ENCODE measurements around the gene PPP1R37. TPM values are rescaled to one million over a fixed set of nuclear protein-coding genes. Genes with fewer than 3 reads are reported as not detected.

Gene PPP1R37
- total RNA-seq, 4 donors from 2014 or later = 22.1 to 44.1 (median 33.5) TPM

DNA sequence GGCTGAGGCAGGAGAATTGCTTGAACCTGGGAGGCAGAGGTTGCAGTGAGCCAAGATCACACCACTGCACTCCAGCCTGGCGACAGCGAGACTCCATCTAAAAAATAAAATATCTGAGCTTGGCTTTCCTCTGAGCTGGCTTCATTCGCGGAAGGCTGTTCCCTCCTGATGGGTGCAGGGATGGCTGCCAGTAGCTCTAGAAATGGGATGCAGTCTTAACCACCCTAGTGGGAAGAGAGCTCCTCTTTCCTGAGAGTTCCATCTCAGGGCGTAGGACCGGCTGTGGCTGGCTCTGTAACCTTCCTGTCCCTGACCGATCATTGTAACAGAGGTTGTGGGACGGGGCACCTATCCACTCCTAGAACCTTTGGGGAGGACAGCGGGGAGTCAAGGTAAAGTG lies 32.4 kb downstream of the PPP1R37 start:
- no peaks in the 10 kb centered on the region for H3K9me3 ChIP-seq
- H3K27ac ChIP-seq = no peak overlapping the region
- DNase-seq (ENCODE audit: low spot score in 2 of 2) = no peak
- H3K36me3 ChIP-seq = no peaks in the 10 kb centered on the region
- H3K4me3 ChIP-seq = no peak overlapping the region
- 92 to 94% methylated on average over 9 of the region's 9 CpGs for WGBS, 2 donors
- TF ChIP-seq, protein P1, sequence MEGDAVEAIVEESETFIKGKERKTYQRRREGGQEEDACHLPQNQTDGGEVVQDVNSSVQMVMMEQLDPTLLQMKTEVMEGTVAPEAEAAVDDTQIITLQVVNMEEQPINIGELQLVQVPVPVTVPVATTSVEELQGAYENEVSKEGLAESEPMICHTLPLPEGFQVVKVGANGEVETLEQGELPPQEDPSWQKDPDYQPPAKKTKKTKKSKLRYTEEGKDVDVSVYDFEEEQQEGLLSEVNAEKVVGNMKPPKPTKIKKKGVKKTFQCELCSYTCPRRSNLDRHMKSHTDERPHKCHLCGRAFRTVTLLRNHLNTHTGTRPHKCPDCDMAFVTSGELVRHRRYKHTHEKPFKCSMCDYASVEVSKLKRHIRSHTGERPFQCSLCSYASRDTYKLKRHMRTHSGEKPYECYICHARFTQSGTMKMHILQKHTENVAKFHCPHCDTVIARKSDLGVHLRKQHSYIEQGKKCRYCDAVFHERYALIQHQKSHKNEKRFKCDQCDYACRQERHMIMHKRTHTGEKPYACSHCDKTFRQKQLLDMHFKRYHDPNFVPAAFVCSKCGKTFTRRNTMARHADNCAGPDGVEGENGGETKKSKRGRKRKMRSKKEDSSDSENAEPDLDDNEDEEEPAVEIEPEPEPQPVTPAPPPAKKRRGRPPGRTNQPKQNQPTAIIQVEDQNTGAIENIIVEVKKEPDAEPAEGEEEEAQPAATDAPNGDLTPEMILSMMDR (IDR thresholded peaks at IDR 0.05) = no peak
- TF ChIP-seq EP300 (IDR thresholded peaks at IDR 0.05) (no peak), POLR2A (IDR thresholded peaks at IDR 0.05) (no peak)
- no peaks in the 10 kb centered on the region for H3K27me3 ChIP-seq
- peaks cover 0 to 4% (median 0%) of the 10 kb centered on the region in 4 donors for H3K4me1 ChIP-seq

DNA sequence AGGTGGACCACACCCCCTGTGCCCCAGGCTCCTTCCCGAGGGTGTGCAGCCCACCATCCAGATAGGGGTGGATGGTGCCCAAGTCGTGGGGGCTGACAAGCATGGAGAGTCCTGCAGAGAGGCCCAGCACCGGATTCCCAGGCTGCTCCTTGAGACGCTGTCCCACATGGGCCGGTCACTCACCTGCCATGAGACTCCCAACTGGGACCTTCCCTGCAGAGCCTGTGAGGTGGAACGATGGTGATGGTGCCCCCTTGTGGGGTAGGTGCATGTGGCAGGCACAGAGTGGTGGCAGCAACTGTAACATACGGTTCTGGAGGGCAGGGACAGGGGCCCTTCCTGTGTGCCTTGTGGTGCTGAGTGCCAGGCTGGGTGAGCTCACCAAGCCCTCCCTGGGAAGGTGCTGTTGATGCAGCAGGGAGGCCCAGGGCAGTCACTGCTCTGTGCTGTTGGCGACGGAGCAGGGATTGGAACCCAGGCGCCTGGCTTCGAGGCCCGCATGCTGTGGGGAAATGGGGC lies 33.1 kb downstream of the PPP1R37 start:
- no peak overlapping the region for H3K4me3 ChIP-seq
- WGBS, 2 donors = 68 to 76% methylated on average over 11 to 12 of the region's 12 CpGs
- DNase-seq (ENCODE audit: low spot score in 2 of 2) = no peak
- no peak overlapping the region for H3K27ac ChIP-seq
- no peaks in the 10 kb centered on the region for H3K36me3 ChIP-seq
- H3K9me3 ChIP-seq = no peaks in the 10 kb centered on the region
- H3K4me1 ChIP-seq = peaks cover 0 to 4% (median 0%) of the 10 kb centered on the region in 4 donors
- TF ChIP-seq, protein P1 (IDR thresholded peaks at IDR 0.05) = peak; percentile 24 to 64 (median 32)
- TF ChIP-seq POLR2A (IDR thresholded peaks at IDR 0.05) (no peak), EP300 (IDR thresholded peaks at IDR 0.05) (no peak)
- no peaks in the 10 kb centered on the region for H3K27me3 ChIP-seq

DNA sequence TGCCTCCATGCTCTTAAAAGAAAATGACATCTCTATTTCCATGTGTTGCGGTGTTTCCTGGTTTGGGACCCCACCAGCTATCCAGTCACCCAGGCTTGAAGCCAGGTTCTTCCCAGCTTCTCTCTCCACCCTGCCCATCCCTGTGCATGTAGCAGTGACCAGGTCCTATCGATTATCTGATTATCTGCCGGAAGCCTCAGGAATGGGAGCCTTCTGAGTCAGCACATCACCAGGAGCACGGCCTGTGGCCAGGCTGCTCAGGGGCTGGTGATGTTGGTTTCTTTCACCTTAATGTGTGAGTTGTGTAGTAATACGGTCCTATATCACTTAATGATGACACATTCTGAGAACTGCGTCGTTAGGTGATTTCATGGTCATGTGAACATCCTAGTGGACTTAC lies 33.7 kb downstream of the PPP1R37 start:
- WGBS, 2 donors = 94% methylated on average over 7 of the region's 7 CpGs

DNA sequence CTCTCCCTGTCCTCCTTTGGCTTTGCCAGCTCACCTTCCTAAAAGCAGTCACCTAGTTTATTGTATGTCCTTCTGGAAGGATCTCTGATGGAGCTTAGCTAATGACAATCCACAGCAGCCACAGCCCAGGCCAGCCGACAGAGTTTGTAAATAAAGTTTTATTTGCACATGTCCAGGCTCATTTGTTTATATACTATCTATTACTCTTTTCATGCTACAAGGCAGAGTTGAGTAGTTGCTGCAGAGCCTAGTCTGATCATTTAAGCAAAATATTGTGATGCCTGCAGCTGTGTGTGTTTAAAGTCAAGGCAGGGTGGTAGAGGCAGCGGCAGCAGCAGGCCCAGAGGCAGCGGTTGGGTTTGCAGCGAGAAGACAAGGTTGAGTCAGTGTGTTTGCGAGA lies 35.2 kb downstream of the PPP1R37 start:
- Histone ChIP-seq H3K27ac (no peak overlapping the region), H3K27me3 (no peaks in the 10 kb centered on the region), H3K4me3 (no peak overlapping the region), H3K9me3 (no peaks in the 10 kb centered on the region), H3K36me3 (peaks cover 0 to 1% (median 0%) of the 10 kb centered on the region in 3 donors), H3K4me1 (peaks cover 0 to under 1% (median 0%) of the 10 kb centered on the region in 4 donors)
- WGBS, 2 donors = 93 to 95% methylated on average over 5 of the region's 5 CpGs
- DNase-seq (ENCODE audit: low spot score in 2 of 2) = no peak
- TF ChIP-seq, protein P1 (IDR thresholded peaks at IDR 0.05) = no peak
- TF ChIP-seq POLR2A (IDR thresholded peaks at IDR 0.05) = no peak
- no peak for TF ChIP-seq EP300 (IDR thresholded peaks at IDR 0.05)

More for the DNA sequence above, 33.7 kb downstream of the PPP1R37 start:
- H3K9me3 ChIP-seq = no peaks in the 10 kb centered on the region
- H3K4me3 ChIP-seq = no peak overlapping the region
- H3K4me1 ChIP-seq = peaks cover 0 to 4% (median 0%) of the 10 kb centered on the region in 4 donors
- H3K27me3 ChIP-seq = no peaks in the 10 kb centered on the region
- no peak for DNase-seq (ENCODE audit: low spot score in 2 of 2)
- no peak overlapping the region for H3K27ac ChIP-seq
- TF ChIP-seq, protein P1 (IDR thresholded peaks at IDR 0.05) = no peak
- TF ChIP-seq POLR2A (IDR thresholded peaks at IDR 0.05) (no peak), EP300 (IDR thresholded peaks at IDR 0.05) (no peak)
- H3K36me3 ChIP-seq = no peaks in the 10 kb centered on the region

DNA sequence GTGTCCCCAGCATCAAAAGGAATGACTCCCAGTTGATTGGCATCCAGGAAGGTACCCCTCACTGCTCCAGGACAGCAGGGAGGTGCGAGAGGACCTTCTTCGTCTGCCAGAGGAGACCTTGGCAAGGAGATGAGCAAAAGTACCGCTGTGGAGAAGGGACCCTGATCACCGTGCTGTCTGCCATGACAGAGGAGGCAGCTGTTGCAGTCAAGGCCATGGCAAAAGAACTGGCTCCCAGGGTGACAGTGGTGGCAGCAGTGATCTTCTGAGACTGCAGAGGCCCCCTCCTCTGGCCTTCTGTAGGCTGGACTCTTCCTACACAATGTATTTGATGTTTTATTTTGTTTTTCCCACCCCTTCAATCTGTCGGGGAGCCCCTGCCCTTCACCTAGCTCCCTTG lies 35.8 kb downstream of the PPP1R37 start:
- TF ChIP-seq, protein P1 (IDR thresholded peaks at IDR 0.05) = no peak
- no peak for TF ChIP-seq POLR2A (IDR thresholded peaks at IDR 0.05)
- TF ChIP-seq EP300 (IDR thresholded peaks at IDR 0.05) = no peak
- Histone ChIP-seq H3K9me3 (no peaks in the 10 kb centered on the region), H3K36me3 (peaks cover 0 to 4% (median 0%) of the 10 kb centered on the region in 3 donors), H3K27ac (no peak overlapping the region), H3K4me3 (no peak overlapping the region), H3K27me3 (no peaks in the 10 kb centered on the region), H3K4me1 (no peaks in the 10 kb centered on the region)
- WGBS, 2 donors = 90 to 91% methylated on average over 5 of the region's 5 CpGs
- no peak for DNase-seq (ENCODE audit: low spot score in 2 of 2)

Data from tibial nerve (tissue), 4 donors.